Measurements from ENCODE around the gene FMNL2. TPM values are rescaled to one million over a fixed set of nuclear protein-coding genes. Genes with fewer than 3 reads are reported as not detected.

Gene FMNL2
- total RNA-seq, 1 experiment from 2014 or later: 33.6 TPM

DNA sequence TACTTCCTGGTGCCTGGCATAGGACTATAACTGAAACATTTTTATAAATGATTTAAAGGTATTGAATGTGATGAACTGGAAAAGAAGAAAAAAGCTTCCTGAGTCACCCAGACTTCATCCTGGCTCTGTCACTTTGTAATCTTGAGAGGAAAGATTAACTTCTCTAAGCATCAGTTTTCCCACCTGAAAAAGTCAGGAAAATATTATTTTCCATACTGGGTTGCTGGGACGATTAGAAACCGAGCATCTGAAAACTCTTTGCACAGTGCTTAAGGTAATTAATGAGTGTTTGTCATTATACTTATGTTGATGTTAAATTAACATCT lies 71.8 kb downstream of the FMNL2 start:
- H3K18ac ChIP-seq (ENCODE audit: insufficient read length, low read depth, low read length): no peak overlapping the region
- no peak for TF ChIP-seq CTCF (conservative IDR thresholded peaks at IDR 0.05)
- H3T11ph ChIP-seq (ENCODE audit: low read length): no peak overlapping the region
- no peak overlapping the region for H2BK120ac ChIP-seq (ENCODE audit: low read depth, low read length, poor library complexity, severe bottlenecking)
- Mint-ChIP-seq H3K27ac (no peak overlapping the region), H3K36me3 (ENCODE audit: insufficient read depth in 1 of 3, low read depth in 3 of 3) (no peaks in the 10 kb centered on the region), H3K27me3 (ENCODE audit: low read depth) (no peaks in the 10 kb centered on the region), H3K4me1 (peaks cover 83 to 87% of the 10 kb centered on the region in 2 experiments), H3K4me3 (no peak overlapping the region), H3K9me3 (no peaks in the 10 kb centered on the region)
- H2BK12ac ChIP-seq (ENCODE audit: insufficient read length, low read depth, low read length): no peak overlapping the region
- H2AK5ac ChIP-seq (ENCODE audit: insufficient read length, low read length): no peak overlapping the region
- H3K79me1 ChIP-seq (ENCODE audit: insufficient read depth, low read depth, low read length, poor library complexity, severe bottlenecking): peaks cover 5% of the 10 kb centered on the region
- no peak overlapping the region for H2AFZ ChIP-seq (ENCODE audit: low read length)
- WGBS (ENCODE audit: extremely low coverage, insufficient read length, low lambda C conversion rate): no CpG with 5 or more reads among the region's 2 CpGs
- H3K4me1 ChIP-seq (ENCODE audit: insufficient read depth, low read length): peaks cover 9% of the 10 kb centered on the region; the same call in 1 of the 2 replicates
- H4K8ac ChIP-seq (replicated peaks; ENCODE audit: insufficient read length, low read depth, low read length): no peak overlapping the region
- H2BK20ac ChIP-seq (ENCODE audit: low read depth, low read length, poor library complexity, severe bottlenecking): no peak overlapping the region
- no peak overlapping the region for H2BK5ac ChIP-seq (ENCODE audit: insufficient read length, low read length)
- H4K20me1 ChIP-seq (ENCODE audit: control insufficient read depth, insufficient read depth, insufficient read length): no peaks in the 10 kb centered on the region
- H3K27ac ChIP-seq (ENCODE audit: insufficient read length, low read depth, low read length): no peak overlapping the region
- peaks cover 4% of the 10 kb centered on the region for H3K23me2 ChIP-seq (ENCODE audit: insufficient read length, low read depth, low read length, poor library complexity, severe bottlenecking)
- H3K79me2 ChIP-seq (ENCODE audit: insufficient read depth, low read length): peaks cover 7% of the 10 kb centered on the region; the same call in 1 of the 2 replicates
- H3K14ac ChIP-seq (ENCODE audit: insufficient read depth, low read length): no peak overlapping the region
- no peak overlapping the region for H3K56ac ChIP-seq (ENCODE audit: insufficient read length, low read depth, low read length)
- H3K9me3 ChIP-seq (ENCODE audit: control insufficient read depth, low read depth, low read length): no peaks in the 10 kb centered on the region
- no peak overlapping the region for H3K9ac ChIP-seq (ENCODE audit: extremely low read depth, insufficient read length, low read length)
- no peak overlapping the region for H3K23ac ChIP-seq (ENCODE audit: insufficient read length, low read depth, low read length)
- DNase-seq: no peak
- no peaks in the 10 kb centered on the region for H3K27me3 ChIP-seq (ENCODE audit: insufficient read depth, low read length)
- no peak overlapping the region for H2BK15ac ChIP-seq (ENCODE audit: low read depth, low read length)
- H4K5ac ChIP-seq (ENCODE audit: insufficient read length, low read depth, low read length): no peak overlapping the region
- peak overlapping the region; percentile 38 for H3K4me2 ChIP-seq (ENCODE audit: insufficient read depth, insufficient read length, low read length)
- H3K4ac ChIP-seq (ENCODE audit: low read depth, low read length): no peak overlapping the region
- no peak overlapping the region for H4K91ac ChIP-seq (ENCODE audit: insufficient read length, low read depth, low read length)

Data from H9 (cell line).